Tibial nerve (tissue), 4 donors: ENCODE measurements around the gene ZNF319.

Experiments
- EP300 ChIP-seq, 2 donors: sonication (generic); formaldehyde crosslinking; IDR thresholded peaks; one replicate each; pipeline ENCODE4 v1.6.1; 2017; ENCODE audit warnings: antibody characterized with exemption in 2 of 2, mild to moderate bottlenecking in 1 of 2
- POLR2A ChIP-seq, 2 donors: fragments of 450-650 bp; IDR thresholded peaks; one replicate each; pipeline ENCODE4 v1.6.1; 2017; ENCODE audit warnings: antibody characterized with exemption in 2 of 2, mild to moderate bottlenecking in 2 of 2, moderate library complexity in 2 of 2
- TF ChIP-seq, protein P1 (sequence below), 5 experiments: fragments of 200-600 bp in 3 of 5; fragments of 450-650 bp in 2 of 5; sonication (generic) in 3 of 5; IDR thresholded peaks; one replicate each; pipeline ENCODE4 v1.5.1; 2016 to 2019; ENCODE audit warnings: antibody characterized with exemption in 5 of 5, mild to moderate bottlenecking in 3 of 5, moderate library complexity in 2 of 5

DNA sequence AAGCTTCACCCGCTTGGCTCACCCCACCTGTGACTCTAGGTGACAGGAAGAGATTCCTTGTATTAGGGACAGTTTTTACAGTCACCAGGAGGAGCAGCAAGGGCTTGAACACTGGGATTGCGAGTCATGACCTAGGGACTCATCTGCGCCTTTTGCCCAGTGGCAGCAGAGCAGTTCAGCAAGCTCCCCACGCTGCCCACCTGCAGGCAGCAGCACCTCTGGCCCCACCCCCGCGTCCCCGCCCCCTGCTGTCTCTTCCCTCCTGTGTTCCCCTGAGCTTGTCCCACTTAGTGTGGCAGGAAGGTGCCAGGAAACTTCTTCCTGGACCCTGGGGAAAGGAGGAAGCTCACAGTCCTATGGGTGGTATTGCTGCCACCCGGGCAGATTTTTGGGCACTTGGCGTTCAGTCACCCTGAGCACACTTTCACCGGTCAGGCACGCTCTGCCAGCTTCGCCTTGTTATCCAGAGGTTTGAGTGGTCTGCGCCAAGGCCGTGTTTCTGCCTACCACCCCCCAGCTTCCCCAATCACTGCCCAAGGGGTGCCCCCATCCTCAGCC lies 33.7 kb upstream of the ZNF319 start:
- TF ChIP-seq, protein P1, sequence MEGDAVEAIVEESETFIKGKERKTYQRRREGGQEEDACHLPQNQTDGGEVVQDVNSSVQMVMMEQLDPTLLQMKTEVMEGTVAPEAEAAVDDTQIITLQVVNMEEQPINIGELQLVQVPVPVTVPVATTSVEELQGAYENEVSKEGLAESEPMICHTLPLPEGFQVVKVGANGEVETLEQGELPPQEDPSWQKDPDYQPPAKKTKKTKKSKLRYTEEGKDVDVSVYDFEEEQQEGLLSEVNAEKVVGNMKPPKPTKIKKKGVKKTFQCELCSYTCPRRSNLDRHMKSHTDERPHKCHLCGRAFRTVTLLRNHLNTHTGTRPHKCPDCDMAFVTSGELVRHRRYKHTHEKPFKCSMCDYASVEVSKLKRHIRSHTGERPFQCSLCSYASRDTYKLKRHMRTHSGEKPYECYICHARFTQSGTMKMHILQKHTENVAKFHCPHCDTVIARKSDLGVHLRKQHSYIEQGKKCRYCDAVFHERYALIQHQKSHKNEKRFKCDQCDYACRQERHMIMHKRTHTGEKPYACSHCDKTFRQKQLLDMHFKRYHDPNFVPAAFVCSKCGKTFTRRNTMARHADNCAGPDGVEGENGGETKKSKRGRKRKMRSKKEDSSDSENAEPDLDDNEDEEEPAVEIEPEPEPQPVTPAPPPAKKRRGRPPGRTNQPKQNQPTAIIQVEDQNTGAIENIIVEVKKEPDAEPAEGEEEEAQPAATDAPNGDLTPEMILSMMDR (IDR thresholded peaks at IDR 0.05): no peak
- no peak for TF ChIP-seq EP300 (IDR thresholded peaks at IDR 0.05)
- TF ChIP-seq POLR2A (IDR thresholded peaks at IDR 0.05): no peak
